ENCODE measurements around the gene DUOXA1.

DNA sequence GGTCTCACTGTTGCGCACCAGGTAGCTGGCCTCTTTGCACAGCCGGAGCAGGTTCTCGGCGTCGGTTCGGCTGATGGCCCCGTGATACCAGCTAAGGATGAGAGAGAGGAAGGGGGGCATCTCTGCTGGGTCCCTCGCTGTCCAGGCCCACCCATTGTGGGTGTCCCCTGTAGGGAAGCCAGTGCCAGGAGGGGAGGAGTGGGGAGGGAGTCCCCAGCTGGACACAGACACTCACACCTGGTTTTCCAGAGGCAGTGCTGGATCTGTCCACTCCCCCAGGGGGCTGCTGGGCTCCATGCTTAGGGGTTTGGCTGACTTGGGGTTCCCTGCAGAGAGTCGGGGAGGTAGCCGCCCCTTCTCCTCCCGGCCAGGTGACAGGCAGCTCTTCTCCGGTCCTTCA lies 42.2 kb upstream of the DUOXA1 start:
- TF ChIP-seq POLR2A (IDR thresholded peaks at IDR 0.05; ENCODE audit: low read length) (no peak), GATA1 (IDR thresholded peaks at IDR 0.05; ENCODE audit: low read depth, low read length) (no peak)
